Smooth muscle cell of the brain vasculature (primary cell): ENCODE data around the gene AFP.

ENCODE experiments used
- DNase-seq: peaks from one replicate; pipeline ENCODE4 v3.0.0-alpha.2; 2012; ENCODE audit warnings: low read depth, low spot score

Gene AFP

GRCh38 chr4:73458184-73459047, 22.4 kb downstream of the AFP start:
- DNase-seq: no peak

- DNase-seq: no peak
Measured at GRCh38 chr4:73459048-73459421, 23.0 kb downstream of the AFP start.

- DNase-seq: no peak
Measured at GRCh38 chr4:73460913-73461522, 25.0 kb downstream of the AFP start.

- DNase-seq: no peak
Measured at GRCh38 chr4:73468170-73468569, 32.1 kb downstream of the AFP start.

- no peak for DNase-seq
Measured at GRCh38 chr4:73470728-73471127, 34.7 kb downstream of the AFP start.

- no peak for DNase-seq
Measured at GRCh38 chr4:73477176-73477575, 41.2 kb downstream of the AFP start.

- no peak for DNase-seq
Measured at GRCh38 chr4:73479323-73479722, 43.3 kb downstream of the AFP start.

- no peak for DNase-seq
Measured at GRCh38 chr4:73481358-73481757, 45.3 kb downstream of the AFP start, which contains the start of gene AFM. AFM (plus strand) TSS chr4:73481745; CDS start chr4:73481776, 31 bp downstream.

GRCh38 chr4:73485085-73485484, 49.1 kb downstream of the AFP start:
- no peak for DNase-seq

- no peak for DNase-seq
Measured at GRCh38 chr4:73485596-73485995, 49.6 kb downstream of the AFP start.

- DNase-seq: no peak
Measured at GRCh38 chr4:73486497-73486896, 50.5 kb downstream of the AFP start.

- DNase-seq: no peak
Measured at GRCh38 chr4:73487233-73487632, 51.2 kb downstream of the AFP start.

GRCh38 chr4:73499996-73500765, 64.2 kb downstream of the AFP start:
- no peak for DNase-seq

- DNase-seq: no peak
Measured at GRCh38 chr4:73501664-73502265, 65.7 kb downstream of the AFP start.

GRCh38 chr4:73505567-73505966, 69.5 kb downstream of the AFP start:
- no peak for DNase-seq
